HL-60 (cell line): ENCODE measurements around the gene FBLN5.

Experiments used
- REST ChIP-seq: IDR thresholded peaks from 2 replicates; pipeline ENCODE4 v1.6.1; 2012; ENCODE audit warnings: low read depth; ENCODE audit not compliant: insufficient replicate concordance
- TF ChIP-seq, protein P1 (sequence below): IDR thresholded peaks from one replicate; pipeline ENCODE4 v1.5.1; 2011; ENCODE audit warnings: low read length, control low read depth, inconsistent platforms; ENCODE audit not compliant: insufficient read depth

DNA sequence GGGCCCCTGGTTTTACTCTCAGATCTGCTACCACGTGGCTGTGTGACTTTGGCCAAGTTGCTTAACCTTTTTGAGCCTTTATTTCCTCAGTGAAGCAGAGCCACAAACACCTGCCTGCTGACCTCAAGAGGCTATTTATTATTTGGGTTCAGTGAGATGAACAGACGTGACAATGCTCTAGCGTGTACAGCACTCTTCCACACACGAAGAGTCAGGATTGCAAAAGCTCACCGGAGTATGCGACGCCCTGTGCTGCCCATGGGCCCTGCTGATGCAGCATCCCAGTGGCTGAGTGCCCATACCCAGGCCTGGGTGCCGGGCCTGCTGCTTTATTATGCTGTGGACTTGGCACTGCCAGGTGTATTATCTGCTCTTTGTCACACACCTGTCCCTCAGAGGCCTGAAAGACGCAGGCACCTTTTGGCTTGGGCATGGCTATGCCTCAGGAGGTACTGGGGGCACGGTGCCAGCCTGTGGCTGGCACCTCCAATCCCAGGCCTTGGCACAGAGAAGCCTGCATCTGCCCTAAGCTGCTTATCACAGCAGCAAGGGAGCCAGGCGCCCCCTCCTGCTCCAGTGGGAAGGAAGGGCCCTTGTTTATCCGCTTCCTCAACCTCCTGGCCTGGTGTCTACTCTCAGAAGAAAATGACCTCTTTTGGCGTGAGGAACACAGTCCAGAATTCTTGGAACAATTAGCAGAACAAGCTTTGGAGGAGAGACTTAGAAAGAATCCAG, 57.9 kb downstream of the FBLN5 start:
- TF ChIP-seq, protein P1, sequence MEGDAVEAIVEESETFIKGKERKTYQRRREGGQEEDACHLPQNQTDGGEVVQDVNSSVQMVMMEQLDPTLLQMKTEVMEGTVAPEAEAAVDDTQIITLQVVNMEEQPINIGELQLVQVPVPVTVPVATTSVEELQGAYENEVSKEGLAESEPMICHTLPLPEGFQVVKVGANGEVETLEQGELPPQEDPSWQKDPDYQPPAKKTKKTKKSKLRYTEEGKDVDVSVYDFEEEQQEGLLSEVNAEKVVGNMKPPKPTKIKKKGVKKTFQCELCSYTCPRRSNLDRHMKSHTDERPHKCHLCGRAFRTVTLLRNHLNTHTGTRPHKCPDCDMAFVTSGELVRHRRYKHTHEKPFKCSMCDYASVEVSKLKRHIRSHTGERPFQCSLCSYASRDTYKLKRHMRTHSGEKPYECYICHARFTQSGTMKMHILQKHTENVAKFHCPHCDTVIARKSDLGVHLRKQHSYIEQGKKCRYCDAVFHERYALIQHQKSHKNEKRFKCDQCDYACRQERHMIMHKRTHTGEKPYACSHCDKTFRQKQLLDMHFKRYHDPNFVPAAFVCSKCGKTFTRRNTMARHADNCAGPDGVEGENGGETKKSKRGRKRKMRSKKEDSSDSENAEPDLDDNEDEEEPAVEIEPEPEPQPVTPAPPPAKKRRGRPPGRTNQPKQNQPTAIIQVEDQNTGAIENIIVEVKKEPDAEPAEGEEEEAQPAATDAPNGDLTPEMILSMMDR: no peak
- TF ChIP-seq REST: no peak
